Neural cell (in vitro differentiated cells): ENCODE measurements around the gene AP3S1. TPM values are rescaled to one million over a fixed set of nuclear protein-coding genes. Genes with fewer than 3 reads are reported as not detected.

Experiments
- H2AFZ ChIP-seq: fragments of 200-600, 300-800 bp; sonication (generic), shearing (Covaris generic); 2 replicates; pipeline ENCODE4 v1.6.0; 2014; ENCODE audit warnings: low read depth, mild to moderate bottlenecking, antibody characterized with exemption, low read length, moderate library complexity
- H3F3A ChIP-seq: fragments of 200-600 bp; shearing (Covaris generic); 2 replicates; pipeline ENCODE4 v1.6.1; 2016; ENCODE audit warnings: mild to moderate bottlenecking, moderate library complexity, mixed read lengths, antibody characterized with exemption, low read length; ENCODE audit not compliant: insufficient read depth, poor library complexity, severe bottlenecking
- H3K27ac ChIP-seq: fragments of 200-600, 300-800 bp; sonication (generic), shearing (Covaris generic); 2 replicates; pipeline ENCODE4 v1.5.1; 2014; ENCODE audit warnings: mild to moderate bottlenecking, low read length, moderate library complexity
- H3K27me3 ChIP-seq: fragments of 300-800, 200-600 bp; sonication (generic), shearing (Covaris generic); 2 replicates; pipeline ENCODE4 v1.6.0; 2014; ENCODE audit warnings: mild to moderate bottlenecking, low read depth, low read length, moderate library complexity; ENCODE audit not compliant: insufficient read depth
- H3K36me3 ChIP-seq: fragments of 300-800, 200-600 bp; sonication (generic), shearing (Covaris generic); 2 replicates; pipeline ENCODE4 v1.5.1; 2014; ENCODE audit warnings: mild to moderate bottlenecking, antibody characterized with exemption, low read length, moderate library complexity; ENCODE audit not compliant: insufficient read depth
- H3K4me2 ChIP-seq: fragments of 300-800, 200-600 bp; sonication (generic), shearing (Covaris generic); 2 replicates; pipeline ENCODE4 v1.6.0; 2014; ENCODE audit warnings: mild to moderate bottlenecking, low read length
- H3K4me3 ChIP-seq: fragments of 300-800, 200-600 bp; sonication (generic), shearing (Covaris generic); 2 replicates; pipeline ENCODE4 v1.5.1; 2014; ENCODE audit warnings: mild to moderate bottlenecking, low read length, moderate library complexity
- H3K79me2 ChIP-seq: fragments of 200-600 bp; shearing (Covaris generic); replicated peaks from 2 replicates; pipeline ENCODE4 v1.6.0; 2014; ENCODE audit warnings: mild to moderate bottlenecking, low read length, moderate library complexity; ENCODE audit not compliant: insufficient read depth
- H3K9ac ChIP-seq: fragments of 300-800, 200-600 bp; sonication (generic), shearing (Covaris generic); 2 replicates; pipeline ENCODE4 v1.6.1; 2016; ENCODE audit warnings: mild to moderate bottlenecking, low read length, mixed read lengths
- H3K9me2 ChIP-seq: fragments of 200-600 bp; shearing (Covaris generic); 2 replicates; pipeline ENCODE4 v1.6.1; 2016; ENCODE audit warnings: mild to moderate bottlenecking, low read length, mixed read lengths; ENCODE audit not compliant: insufficient read depth
- H3K9me3 ChIP-seq: fragments of 200-600, 300-800 bp; sonication (generic), shearing (Covaris generic); 2 replicates; pipeline ENCODE4 v1.6.1; 2016; ENCODE audit warnings: mild to moderate bottlenecking, mixed run types, low read length, moderate library complexity, mixed read lengths
- H4K20me1 ChIP-seq: fragments of 200-600 bp; shearing (Covaris generic); 2 replicates; pipeline ENCODE4 v1.6.1; 2016; ENCODE audit warnings: mild to moderate bottlenecking, mixed run types; ENCODE audit not compliant: insufficient read depth
- CTCF ChIP-seq: fragments of 450-650 bp; IDR thresholded peaks from 2 replicates; pipeline ENCODE4 v1.5.1; 2014; ENCODE audit warnings: antibody characterized with exemption, mild to moderate bottlenecking, moderate library complexity; ENCODE audit not compliant: poor library complexity, severe bottlenecking
- EP300 ChIP-seq: fragments of 450-650 bp; conservative IDR thresholded peaks from 2 replicates; pipeline ENCODE4 v1.6.1; 2014; ENCODE audit warnings: antibody characterized with exemption, mild to moderate bottlenecking, moderate library complexity; ENCODE audit not compliant: poor library complexity, severe bottlenecking
- EZH2 ChIP-seq: fragments of 200-600, 300-800 bp; shearing (Covaris generic), sonication (generic); IDR thresholded peaks from 2 replicates; pipeline ENCODE4 v1.6.1; 2014; ENCODE audit warnings: antibody characterized with exemption, low read length, borderline replicate concordance, mild to moderate bottlenecking; ENCODE audit not compliant: insufficient read depth, poor library complexity, severe bottlenecking
- MXI1 ChIP-seq: fragments of 450-650 bp; conservative IDR thresholded peaks from 2 replicates; pipeline ENCODE4 v1.6.1; 2014; ENCODE audit warnings: antibody characterized with exemption, mild to moderate bottlenecking; ENCODE audit not compliant: poor library complexity, severe bottlenecking
- POLR2AphosphoS5 ChIP-seq: IDR thresholded peaks from 2 replicates; pipeline ENCODE4 v1.6.1; 2012
- RAD21 ChIP-seq: fragments of 450-650 bp; conservative IDR thresholded peaks from 2 replicates; pipeline ENCODE4 v1.6.1; 2014; ENCODE audit warnings: antibody characterized with exemption, mild to moderate bottlenecking, moderate library complexity
- SMC3 ChIP-seq: fragments of 450-650 bp; conservative IDR thresholded peaks from 2 replicates; pipeline ENCODE4 v1.6.1; 2014; ENCODE audit warnings: antibody characterized with exemption, mild to moderate bottlenecking, moderate library complexity; ENCODE audit not compliant: poor library complexity
- TAF1 ChIP-seq: IDR thresholded peaks from 2 replicates; pipeline ENCODE4 v1.6.1; 2012; ENCODE audit warnings: low read depth
- polyA plus RNA-seq: library from polyadenylated mRNA; depleted of rRNA; stranded (reverse); fragments of >200 nt; gene quantifications from 2 replicates; pipeline ENCODE4 v1.2.3, GENCODE V29; 2014
- TF ChIP-seq, protein P1 (sequence below): IDR thresholded peaks from 2 replicates; pipeline ENCODE4 v1.6.1; 2012; ENCODE audit warnings: borderline replicate concordance

AP3S1 gene
- polyA plus RNA-seq, 1 donor from 2014 or later, result 207 TPM

- no peak overlapping the region for H3K4me3 ChIP-seq
- no peaks in the 10 kb centered on the region for H3K27me3 ChIP-seq
- H3K9me3 ChIP-seq, result no peaks in the 10 kb centered on the region
- H3F3A ChIP-seq, result no peaks in the 10 kb centered on the region
- no peaks in the 10 kb centered on the region for H3K79me2 ChIP-seq
- H4K20me1 ChIP-seq, result no peaks in the 10 kb centered on the region
- no peak overlapping the region for H3K27ac ChIP-seq
- TF ChIP-seq TAF1 (no peak), SMC3 (no peak), MXI1 (no peak), EP300 (no peak), POLR2AphosphoS5 (no peak), EZH2 (no peak), CTCF (no peak), RAD21 (no peak)
- TF ChIP-seq, protein P1, sequence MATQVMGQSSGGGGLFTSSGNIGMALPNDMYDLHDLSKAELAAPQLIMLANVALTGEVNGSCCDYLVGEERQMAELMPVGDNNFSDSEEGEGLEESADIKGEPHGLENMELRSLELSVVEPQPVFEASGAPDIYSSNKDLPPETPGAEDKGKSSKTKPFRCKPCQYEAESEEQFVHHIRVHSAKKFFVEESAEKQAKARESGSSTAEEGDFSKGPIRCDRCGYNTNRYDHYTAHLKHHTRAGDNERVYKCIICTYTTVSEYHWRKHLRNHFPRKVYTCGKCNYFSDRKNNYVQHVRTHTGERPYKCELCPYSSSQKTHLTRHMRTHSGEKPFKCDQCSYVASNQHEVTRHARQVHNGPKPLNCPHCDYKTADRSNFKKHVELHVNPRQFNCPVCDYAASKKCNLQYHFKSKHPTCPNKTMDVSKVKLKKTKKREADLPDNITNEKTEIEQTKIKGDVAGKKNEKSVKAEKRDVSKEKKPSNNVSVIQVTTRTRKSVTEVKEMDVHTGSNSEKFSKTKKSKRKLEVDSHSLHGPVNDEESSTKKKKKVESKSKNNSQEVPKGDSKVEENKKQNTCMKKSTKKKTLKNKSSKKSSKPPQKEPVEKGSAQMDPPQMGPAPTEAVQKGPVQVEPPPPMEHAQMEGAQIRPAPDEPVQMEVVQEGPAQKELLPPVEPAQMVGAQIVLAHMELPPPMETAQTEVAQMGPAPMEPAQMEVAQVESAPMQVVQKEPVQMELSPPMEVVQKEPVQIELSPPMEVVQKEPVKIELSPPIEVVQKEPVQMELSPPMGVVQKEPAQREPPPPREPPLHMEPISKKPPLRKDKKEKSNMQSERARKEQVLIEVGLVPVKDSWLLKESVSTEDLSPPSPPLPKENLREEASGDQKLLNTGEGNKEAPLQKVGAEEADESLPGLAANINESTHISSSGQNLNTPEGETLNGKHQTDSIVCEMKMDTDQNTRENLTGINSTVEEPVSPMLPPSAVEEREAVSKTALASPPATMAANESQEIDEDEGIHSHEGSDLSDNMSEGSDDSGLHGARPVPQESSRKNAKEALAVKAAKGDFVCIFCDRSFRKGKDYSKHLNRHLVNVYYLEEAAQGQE, result no peak
- no peak overlapping the region for H3K9ac ChIP-seq
- H3K4me2 ChIP-seq, result no peak overlapping the region
- no peak overlapping the region for H2AFZ ChIP-seq
- no peaks in the 10 kb centered on the region for H3K9me2 ChIP-seq
- H3K36me3 ChIP-seq, result no peaks in the 10 kb centered on the region
Observed at GRCh38 chr5:115934388-115934974, 92.7 kb downstream of the AP3S1 start.

- Histone ChIP-seq H3F3A (no peaks in the 10 kb centered on the region), H3K9ac (no peak overlapping the region), H3K9me2 (no peaks in the 10 kb centered on the region), H3K4me3 (no peak overlapping the region), H3K9me3 (no peaks in the 10 kb centered on the region), H3K27me3 (no peaks in the 10 kb centered on the region), H2AFZ (no peak overlapping the region), H4K20me1 (no peaks in the 10 kb centered on the region), H3K27ac (no peak overlapping the region), H3K36me3 (no peaks in the 10 kb centered on the region), H3K79me2 (no peaks in the 10 kb centered on the region), H3K4me2 (no peak overlapping the region)
- TF ChIP-seq EZH2 (no peak), CTCF (no peak), SMC3 (no peak), POLR2AphosphoS5 (no peak), RAD21 (no peak), TAF1 (no peak), MXI1 (no peak), EP300 (no peak)
- TF ChIP-seq, protein P1, result no peak
Observed at GRCh38 chr5:115936031-115936430, 94.3 kb downstream of the AP3S1 start.
